Measurements from ENCODE around the gene ZMIZ1.

ZMIZ1 gene

DNA sequence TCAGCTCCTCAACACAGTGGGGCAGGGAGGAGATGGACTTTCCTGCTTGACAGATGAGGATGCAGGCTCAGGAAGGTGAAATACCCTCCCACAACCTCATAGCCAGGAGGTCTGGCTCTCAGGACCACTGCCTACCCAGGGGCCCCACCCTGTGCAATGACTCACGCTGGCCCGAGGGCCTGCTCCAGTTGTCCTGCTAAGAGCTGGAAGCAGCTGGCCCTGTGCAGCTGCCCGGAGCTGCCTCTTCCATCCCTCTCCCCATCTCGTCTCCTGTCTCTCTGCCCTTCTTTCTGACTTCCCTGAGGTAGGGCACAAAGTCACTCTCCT is 123.9 kb downstream of the ZMIZ1 start:
- Histone ChIP-seq H3K4me1 (ENCODE audit: insufficient read depth, insufficient read length) (peaks cover under 1% of the 10 kb centered on the region), H3K27me3 (ENCODE audit: insufficient read depth, insufficient read length) (no peaks in the 10 kb centered on the region), H3K36me3 (ENCODE audit: insufficient read depth, insufficient read length, low read length) (peaks cover 62% of the 10 kb centered on the region), H3K9ac (ENCODE audit: insufficient read length, low read depth) (no peak overlapping the region), H3K9me3 (ENCODE audit: insufficient read depth, low read length) (no peaks in the 10 kb centered on the region), H3K4me3 (ENCODE audit: insufficient read length, low read depth) (no peak overlapping the region)
- no peak for TF ChIP-seq ZNF274 (IDR thresholded peaks at IDR 0.05; ENCODE audit: low read depth, low read length)
- no peak for TF ChIP-seq SUZ12 (IDR thresholded peaks at IDR 0.05; ENCODE audit: extremely low read depth, insufficient read depth, insufficient read length)
- TF ChIP-seq YY1 (IDR thresholded peaks at IDR 0.05; ENCODE audit: insufficient read depth, insufficient read length): no peak
- no peak for DNase-seq (ENCODE audit: low read depth, low spot score)

- Histone ChIP-seq H3K9me3 (ENCODE audit: insufficient read depth, low read length) (no peaks in the 10 kb centered on the region), H3K36me3 (ENCODE audit: insufficient read depth, insufficient read length, low read length) (peaks cover 60% of the 10 kb centered on the region), H3K27me3 (ENCODE audit: insufficient read depth, insufficient read length) (no peaks in the 10 kb centered on the region), H3K9ac (ENCODE audit: insufficient read length, low read depth) (no peak overlapping the region), H3K4me3 (ENCODE audit: insufficient read length, low read depth) (no peak overlapping the region), H3K4me1 (ENCODE audit: insufficient read depth, insufficient read length) (no peaks in the 10 kb centered on the region)
- no peak for DNase-seq (ENCODE audit: low read depth, low spot score)
- TF ChIP-seq SUZ12 (IDR thresholded peaks at IDR 0.05; ENCODE audit: extremely low read depth, insufficient read depth, insufficient read length) (no peak), ZNF274 (IDR thresholded peaks at IDR 0.05; ENCODE audit: low read depth, low read length) (no peak), YY1 (IDR thresholded peaks at IDR 0.05; ENCODE audit: insufficient read depth, insufficient read length) (no peak)
Measured at GRCh38 chr10:79193694-79194382, 125.1 kb downstream of the ZMIZ1 start.

GRCh38 chr10:79195091-79195923 is 126.5 kb downstream of the ZMIZ1 start:
- Histone ChIP-seq H3K27me3 (ENCODE audit: insufficient read depth, insufficient read length) (no peaks in the 10 kb centered on the region), H3K36me3 (ENCODE audit: insufficient read depth, insufficient read length, low read length) (peaks cover 50% of the 10 kb centered on the region), H3K4me1 (ENCODE audit: insufficient read depth, insufficient read length) (no peaks in the 10 kb centered on the region), H3K9me3 (ENCODE audit: insufficient read depth, low read length) (no peaks in the 10 kb centered on the region), H3K9ac (ENCODE audit: insufficient read length, low read depth) (peak overlapping the region; percentile 51), H3K4me3 (ENCODE audit: insufficient read length, low read depth) (no peak overlapping the region)
- peak; percentile 72 for DNase-seq (ENCODE audit: low read depth, low spot score)
- no peak for TF ChIP-seq ZNF274 (IDR thresholded peaks at IDR 0.05; ENCODE audit: low read depth, low read length)
- no peak for TF ChIP-seq SUZ12 (IDR thresholded peaks at IDR 0.05; ENCODE audit: extremely low read depth, insufficient read depth, insufficient read length)
- no peak for TF ChIP-seq YY1 (IDR thresholded peaks at IDR 0.05; ENCODE audit: insufficient read depth, insufficient read length)

DNA sequence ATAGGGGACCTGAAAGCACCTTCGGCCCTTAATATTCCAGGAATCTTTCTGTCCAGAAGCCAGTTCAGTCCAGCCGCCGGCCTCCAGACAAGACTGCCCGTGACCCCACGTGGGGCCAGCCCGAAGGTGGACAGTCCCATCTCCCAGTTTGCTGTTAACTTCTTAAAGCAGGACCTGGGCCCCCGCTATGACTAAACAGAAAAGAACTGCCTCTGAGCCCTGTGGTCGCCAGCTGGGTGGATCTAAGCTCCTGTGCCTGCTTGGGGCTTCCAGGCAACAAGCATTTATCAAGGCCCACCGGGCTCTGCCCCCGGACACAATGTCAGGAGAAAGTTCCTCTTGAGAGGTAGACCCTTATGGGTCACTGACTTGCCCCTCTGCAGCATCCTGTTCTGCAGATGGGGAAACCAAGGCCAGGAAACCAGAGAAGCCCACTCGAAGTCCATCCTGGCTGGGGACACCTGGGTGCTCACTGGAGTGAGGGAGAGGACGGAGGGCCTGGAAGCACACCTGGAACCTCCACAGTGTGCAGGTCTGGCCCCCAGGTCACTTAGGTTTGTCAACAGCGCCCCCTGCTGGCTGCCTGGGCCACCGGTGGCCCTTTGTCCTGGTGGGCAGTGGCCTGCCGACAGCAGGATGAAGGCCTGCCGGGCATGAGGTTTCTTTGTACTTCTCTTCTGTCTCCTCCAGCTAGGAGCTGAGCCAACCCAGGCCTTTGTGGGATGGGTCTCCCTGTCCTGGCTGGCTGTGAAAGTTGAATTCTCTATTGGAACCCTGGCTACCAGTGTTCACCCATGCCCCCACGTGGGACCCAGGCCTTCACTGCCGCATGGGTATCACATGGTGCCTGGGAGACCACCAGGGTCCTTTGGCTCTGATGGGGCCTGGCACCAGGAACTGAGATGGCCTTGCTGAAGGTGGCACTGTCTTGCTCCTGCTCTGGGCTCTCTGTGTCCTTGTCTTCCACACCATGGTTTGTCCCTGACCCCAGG is 128.0 kb downstream of the ZMIZ1 start:
- H3K36me3 ChIP-seq (ENCODE audit: insufficient read depth, insufficient read length, low read length): peaks cover 53% of the 10 kb centered on the region
- no peak overlapping the region for H3K4me3 ChIP-seq (ENCODE audit: insufficient read length, low read depth)
- no peak for TF ChIP-seq SUZ12 (IDR thresholded peaks at IDR 0.05; ENCODE audit: extremely low read depth, insufficient read depth, insufficient read length)
- TF ChIP-seq ZNF274 (IDR thresholded peaks at IDR 0.05; ENCODE audit: low read depth, low read length): no peak
- no peak for TF ChIP-seq YY1 (IDR thresholded peaks at IDR 0.05; ENCODE audit: insufficient read depth, insufficient read length)
- no peaks in the 10 kb centered on the region for H3K9me3 ChIP-seq (ENCODE audit: insufficient read depth, low read length)
- no peak overlapping the region for H3K9ac ChIP-seq (ENCODE audit: insufficient read length, low read depth)
- peaks cover 4% of the 10 kb centered on the region for H3K4me1 ChIP-seq (ENCODE audit: insufficient read depth, insufficient read length)
- H3K27me3 ChIP-seq (ENCODE audit: insufficient read depth, insufficient read length): no peaks in the 10 kb centered on the region
- peak; percentile 46 for DNase-seq (ENCODE audit: low read depth, low spot score)

GRCh38 chr10:79197558-79197957 is 128.8 kb downstream of the ZMIZ1 start:
- Histone ChIP-seq H3K36me3 (ENCODE audit: insufficient read depth, insufficient read length, low read length) (peaks cover 56% of the 10 kb centered on the region), H3K9ac (ENCODE audit: insufficient read length, low read depth) (no peak overlapping the region), H3K4me3 (ENCODE audit: insufficient read length, low read depth) (no peak overlapping the region), H3K27me3 (ENCODE audit: insufficient read depth, insufficient read length) (no peaks in the 10 kb centered on the region), H3K4me1 (ENCODE audit: insufficient read depth, insufficient read length) (peaks cover 4% of the 10 kb centered on the region), H3K9me3 (ENCODE audit: insufficient read depth, low read length) (no peaks in the 10 kb centered on the region)
- no peak for TF ChIP-seq ZNF274 (IDR thresholded peaks at IDR 0.05; ENCODE audit: low read depth, low read length)
- TF ChIP-seq SUZ12 (IDR thresholded peaks at IDR 0.05; ENCODE audit: extremely low read depth, insufficient read depth, insufficient read length): no peak
- no peak for TF ChIP-seq YY1 (IDR thresholded peaks at IDR 0.05; ENCODE audit: insufficient read depth, insufficient read length)
- DNase-seq (ENCODE audit: low read depth, low spot score): no peak

- no peak for DNase-seq (ENCODE audit: low read depth, low spot score)
- peaks cover 6% of the 10 kb centered on the region for H3K4me1 ChIP-seq (ENCODE audit: insufficient read depth, insufficient read length)
- H3K9ac ChIP-seq (ENCODE audit: insufficient read length, low read depth): no peak overlapping the region
- no peaks in the 10 kb centered on the region for H3K27me3 ChIP-seq (ENCODE audit: insufficient read depth, insufficient read length)
- no peaks in the 10 kb centered on the region for H3K9me3 ChIP-seq (ENCODE audit: insufficient read depth, low read length)
- no peak for TF ChIP-seq YY1 (IDR thresholded peaks at IDR 0.05; ENCODE audit: insufficient read depth, insufficient read length)
- no peak for TF ChIP-seq ZNF274 (IDR thresholded peaks at IDR 0.05; ENCODE audit: low read depth, low read length)
- TF ChIP-seq SUZ12 (IDR thresholded peaks at IDR 0.05; ENCODE audit: extremely low read depth, insufficient read depth, insufficient read length): no peak
- no peak overlapping the region for H3K4me3 ChIP-seq (ENCODE audit: insufficient read length, low read depth)
- peaks cover 66% of the 10 kb centered on the region for H3K36me3 ChIP-seq (ENCODE audit: insufficient read depth, insufficient read length, low read length)
Measured at GRCh38 chr10:79200346-79200745, 131.6 kb downstream of the ZMIZ1 start.

Data from NT2/D1 (cell line).